Esophagus squamous epithelium (tissue), 5 donors: ENCODE results near the gene FOXR1. TPM values are rescaled to one million over a fixed set of nuclear protein-coding genes. Genes with fewer than 3 reads are reported as not detected.

Source experiments
- DNase-seq: peaks from one replicate; lab custom pipeline; 2025; lab: John Stamatoyannopoulos, UW
- H3K27ac ChIP-seq, 4 donors: fragments of 200-600 bp; sonication (generic); one replicate each; pipeline ENCODE4 v1.5.1; 2016 to 2019; ENCODE audit warnings: mild to moderate bottlenecking in 1 of 4
- H3K27me3 ChIP-seq, 4 donors: fragments of 200-600 bp; sonication (generic); 1 replicate in 3 of 4; 2 replicates in 1 of 4; pipeline versions ENCODE4 v1.5.1 to v1.6.0; 2017 to 2021; ENCODE audit warnings: antibody characterized with exemption in 1 of 4
- H3K36me3 ChIP-seq, 3 donors: fragments of 200-600 bp; sonication (generic); one replicate each; pipeline ENCODE4 v1.5.1; 2016 to 2019
- H3K4me1 ChIP-seq, 3 donors: fragments of 200-600 bp; sonication (generic); one replicate each; pipeline ENCODE4 v1.5.1; 2017 to 2019
- H3K4me3 ChIP-seq, 4 donors: fragments of 200-600 bp; sonication (generic); 1 replicate in 3 of 4; 2 replicates in 1 of 4; pipeline ENCODE4 v1.5.1; 2016 to 2019; ENCODE audit warnings: mild to moderate bottlenecking in 2 of 4, moderate library complexity in 1 of 4
- H3K9me3 ChIP-seq, 3 donors: fragments of 200-600 bp; sonication (generic); one replicate each; pipeline ENCODE4 v1.5.1; 2016 to 2019
- POLR2A ChIP-seq, 4 donors: fragments of 450-650 bp; IDR thresholded peaks; one replicate each; pipeline ENCODE4 v1.6.1; 2017; ENCODE audit warnings: antibody characterized with exemption in 4 of 4, mild to moderate bottlenecking in 4 of 4, moderate library complexity in 3 of 4
- whole genome bisulfite sequencing, 2 donors: methylation state at CpG; one replicate each; pipeline ENCODE4 v1.1.5; 2018; 5-methylcytosine and 5-hydroxymethylcytosine counted together
- intact Hi-C: fragments of 100-400 bp; cut with DNase I; formaldehyde crosslinking; loops from one replicate; pipeline ENCODE4 v1.15.0; 2022
- total RNA-seq, 4 donors: library from RNA; depleted of rRNA; stranded (reverse); fragments of >200 nt; gene quantifications; one replicate each; pipeline ENCODE4 v1.1.0, GENCODE V29; 2016
- TF ChIP-seq, protein P1 (sequence below), 6 experiments: fragments of 450-650 bp in 4 of 6; fragments of 200-600 bp in 2 of 6; sonication (generic) in 2 of 6; IDR thresholded peaks; one replicate each; pipeline ENCODE4 v1.5.1; 2016 to 2019; ENCODE audit warnings: antibody characterized with exemption in 6 of 6, mild to moderate bottlenecking in 4 of 6, moderate library complexity in 4 of 6
- donor health status: DM: yes; HTN: yes; CAD: no.

FOXR1 gene
- total RNA-seq, 4 donors from 2014 or later, result not detected

- Histone ChIP-seq H3K27me3 (no peaks in the 10 kb centered on the region), H3K9me3 (no peaks in the 10 kb centered on the region), H3K27ac (peak overlapping the region in 1 of 4 donors; percentile 18), H3K36me3 (peaks cover 0 to 75% (median 13%) of the 10 kb centered on the region in 3 donors), H3K4me1 (peaks cover 12 to 60% (median 18%) of the 10 kb centered on the region in 3 donors), H3K4me3 (no peak overlapping the region)
- intact Hi-C loops, result no loop called here
- no peak for DNase-seq
- TF ChIP-seq, protein P1, sequence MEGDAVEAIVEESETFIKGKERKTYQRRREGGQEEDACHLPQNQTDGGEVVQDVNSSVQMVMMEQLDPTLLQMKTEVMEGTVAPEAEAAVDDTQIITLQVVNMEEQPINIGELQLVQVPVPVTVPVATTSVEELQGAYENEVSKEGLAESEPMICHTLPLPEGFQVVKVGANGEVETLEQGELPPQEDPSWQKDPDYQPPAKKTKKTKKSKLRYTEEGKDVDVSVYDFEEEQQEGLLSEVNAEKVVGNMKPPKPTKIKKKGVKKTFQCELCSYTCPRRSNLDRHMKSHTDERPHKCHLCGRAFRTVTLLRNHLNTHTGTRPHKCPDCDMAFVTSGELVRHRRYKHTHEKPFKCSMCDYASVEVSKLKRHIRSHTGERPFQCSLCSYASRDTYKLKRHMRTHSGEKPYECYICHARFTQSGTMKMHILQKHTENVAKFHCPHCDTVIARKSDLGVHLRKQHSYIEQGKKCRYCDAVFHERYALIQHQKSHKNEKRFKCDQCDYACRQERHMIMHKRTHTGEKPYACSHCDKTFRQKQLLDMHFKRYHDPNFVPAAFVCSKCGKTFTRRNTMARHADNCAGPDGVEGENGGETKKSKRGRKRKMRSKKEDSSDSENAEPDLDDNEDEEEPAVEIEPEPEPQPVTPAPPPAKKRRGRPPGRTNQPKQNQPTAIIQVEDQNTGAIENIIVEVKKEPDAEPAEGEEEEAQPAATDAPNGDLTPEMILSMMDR (IDR thresholded peaks at IDR 0.05), result no peak
- no peak for TF ChIP-seq POLR2A (IDR thresholded peaks at IDR 0.05)
- WGBS, 2 donors, result 95 to 96% methylated on average over 5 of the region's 5 CpGs
Observed at GRCh38 chr11:119025541-119025940, 54.0 kb downstream of the FOXR1 start.

DNA sequence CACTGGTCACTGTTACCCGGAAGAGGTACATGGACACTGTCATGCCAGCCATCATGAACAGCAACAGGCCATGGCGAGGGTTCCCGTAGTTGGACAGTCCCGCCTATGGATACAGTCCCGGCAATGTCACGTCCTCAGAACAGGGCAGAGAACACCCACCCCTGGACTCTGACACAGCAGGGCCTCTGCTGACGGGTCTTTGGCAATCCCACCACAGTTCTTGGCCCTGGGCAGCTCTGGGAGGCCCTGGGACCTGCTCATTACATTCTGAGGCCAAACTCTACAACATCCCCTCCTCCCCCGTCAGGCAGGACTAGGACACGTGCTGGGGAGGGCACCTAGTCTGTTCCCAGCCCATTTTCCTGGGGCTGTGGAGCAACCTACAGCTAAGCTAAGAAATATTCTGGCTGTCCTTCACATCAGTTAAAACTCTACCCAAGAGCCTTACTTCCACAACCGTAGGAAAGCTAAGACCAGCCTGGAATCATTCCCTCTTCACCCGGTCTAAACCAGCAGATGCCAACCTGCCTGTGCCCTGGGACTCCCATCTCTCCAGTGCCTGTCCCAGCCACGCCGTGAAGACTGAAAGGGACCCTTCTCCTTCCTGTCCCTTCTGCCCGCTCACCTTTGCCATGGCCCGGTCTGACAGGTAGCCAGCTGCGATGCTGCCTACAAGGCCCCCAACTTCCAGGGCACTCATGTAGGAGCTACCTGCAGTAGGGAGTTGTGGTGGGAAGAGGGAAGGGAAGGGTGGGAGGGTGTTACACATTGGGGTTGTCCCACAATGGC is 54.6 kb downstream of the FOXR1 start:
- TF ChIP-seq POLR2A (IDR thresholded peaks at IDR 0.05), result no peak
- TF ChIP-seq, protein P1 (IDR thresholded peaks at IDR 0.05), result no peak
- WGBS, 2 donors, result 82 to 84% methylated on average over 8 to 13 of the region's 16 CpGs
- peaks cover 0 to 69% (median 13%) of the 10 kb centered on the region in 3 donors for H3K36me3 ChIP-seq
- intact Hi-C loops, result no loop called here
- no peak overlapping the region for H3K27ac ChIP-seq
- no peaks in the 10 kb centered on the region for H3K9me3 ChIP-seq
- no peaks in the 10 kb centered on the region for H3K27me3 ChIP-seq
- H3K4me3 ChIP-seq, result no peak overlapping the region
- peaks cover 12 to 58% (median 19%) of the 10 kb centered on the region in 3 donors for H3K4me1 ChIP-seq
- DNase-seq, result no peak

GRCh38 chr11:119026970-119027369 is 55.4 kb downstream of the FOXR1 start:
- Histone ChIP-seq H3K27ac (no peak overlapping the region), H3K4me1 (peaks cover 12 to 53% (median 19%) of the 10 kb centered on the region in 3 donors), H3K36me3 (peaks cover 0 to 61% (median 13%) of the 10 kb centered on the region in 3 donors)

GRCh38 chr11:119027561-119028345 is 56.2 kb downstream of the FOXR1 start:
- no peak for DNase-seq
- Histone ChIP-seq H3K36me3 (peaks cover 0 to 53% (median 13%) of the 10 kb centered on the region in 3 donors), H3K9me3 (no peaks in the 10 kb centered on the region), H3K27me3 (no peaks in the 10 kb centered on the region), H3K4me1 (peaks cover 12 to 48% (median 19%) of the 10 kb centered on the region in 3 donors), H3K27ac (no peak overlapping the region), H3K4me3 (no peak overlapping the region)
- intact Hi-C loops, result no loop called here
- TF ChIP-seq POLR2A (IDR thresholded peaks at IDR 0.05), result no peak
- TF ChIP-seq, protein P1 (IDR thresholded peaks at IDR 0.05), result no peak
- WGBS, 2 donors, result 100% methylated on average over 3 of the region's 9 CpGs; no CpG with 5 or more reads in 1 of the 2 donors

More at GRCh38 chr11:119026970-119027369, 55.4 kb downstream of the FOXR1 start:
- no peak for TF ChIP-seq POLR2A (IDR thresholded peaks at IDR 0.05)
- TF ChIP-seq, protein P1 (IDR thresholded peaks at IDR 0.05), result no peak
- H3K27me3 ChIP-seq, result no peaks in the 10 kb centered on the region
- WGBS, 2 donors, result 83 to 100% methylated on average over 1 of the region's 2 CpGs
- no peak overlapping the region for H3K4me3 ChIP-seq
- no peaks in the 10 kb centered on the region for H3K9me3 ChIP-seq
- DNase-seq, result no peak
- intact Hi-C loops, result no loop called here
